ENCODE data around the gene TDRD6. TPM values are rescaled to one million over a fixed set of nuclear protein-coding genes. Genes with fewer than 3 reads are reported as not detected.
"Not testable (repeated sequence)": the region's sequence is repeated elsewhere in the genome, so short reads cannot be mapped to it uniquely, and the experiment has no call there.

The TDRD6 gene
- polyA plus RNA-seq, 3 donors, result 1.6 to 3.8 (median 2.0) TPM

- DNase-seq, result no peak
Measured at GRCh38 chr6:46741482-46741881, 53.8 kb downstream of the TDRD6 start.

- DNase-seq, result no peak
Measured at GRCh38 chr6:46741910-46742309, 54.2 kb downstream of the TDRD6 start.

DNA sequence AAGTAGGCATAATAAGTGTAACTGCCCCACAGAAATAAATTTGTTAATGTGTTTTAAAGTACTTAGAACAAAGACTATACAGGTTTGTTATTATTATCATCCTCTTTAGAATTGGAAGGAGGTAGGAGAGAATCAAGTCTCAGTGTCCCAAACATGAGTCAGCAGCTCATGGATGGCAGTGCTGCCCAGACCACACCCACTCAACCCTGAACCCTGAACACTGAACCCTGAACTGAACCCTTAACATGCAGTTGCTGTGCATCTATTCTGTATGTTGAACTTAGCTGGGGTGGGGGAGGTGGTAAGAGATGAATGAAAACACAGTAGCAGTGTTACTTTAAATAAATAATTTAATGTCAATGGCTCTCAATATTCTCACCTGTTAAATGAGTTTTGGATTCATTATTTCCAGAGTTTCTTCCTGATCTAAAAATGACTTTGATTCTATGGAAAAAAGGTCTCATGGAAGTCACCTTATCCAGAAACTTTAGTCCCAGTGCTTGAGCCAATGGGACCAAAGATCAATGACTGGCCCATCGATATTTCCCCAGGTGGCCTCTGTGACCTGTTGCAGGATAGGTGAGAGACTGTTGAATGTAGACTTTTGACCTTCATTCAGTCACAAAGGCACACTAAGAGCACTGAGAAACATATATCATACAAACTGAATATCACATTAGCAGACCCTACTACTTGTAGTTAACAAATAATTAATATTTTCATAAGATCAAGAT is 55.9 kb downstream of the TDRD6 start:
- DNase-seq, result no peak

- DNase-seq, result not testable (repeated sequence)
Measured at GRCh38 chr6:46744159-46744725, 56.6 kb downstream of the TDRD6 start.

DNA sequence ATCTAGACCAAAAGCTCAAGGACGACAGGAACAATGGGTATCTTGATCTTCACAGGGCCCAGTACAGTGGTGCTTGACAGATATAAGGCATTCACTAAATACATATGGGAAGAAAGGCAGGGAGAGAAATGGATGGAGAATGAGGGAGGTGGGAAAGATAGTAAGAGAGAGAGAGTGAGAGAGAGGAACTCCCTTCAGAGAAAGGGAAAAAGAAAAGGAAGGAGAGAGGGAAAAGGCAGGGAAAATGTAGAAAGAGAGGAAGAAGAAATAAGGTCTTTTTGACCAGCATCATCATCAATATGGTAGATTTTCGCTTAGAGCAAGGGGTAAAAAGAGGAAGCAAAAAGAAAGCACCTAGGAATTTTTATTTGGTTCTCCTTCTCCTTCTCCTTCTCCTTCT is 58.3 kb downstream of the TDRD6 start:
- no peak for DNase-seq

GRCh38 chr6:46746696-46747095 is 59.0 kb downstream of the TDRD6 start, which contains the start of gene ANKRD66:
ANKRD66 (plus strand) TSS chr6:46746933; CDS start chr6:46751949, 5,016 bp downstream.
- DNase-seq, result peak; percentile 31

- DNase-seq, result no peak
Measured at GRCh38 chr6:46748940-46749503, 61.3 kb downstream of the TDRD6 start.

DNA sequence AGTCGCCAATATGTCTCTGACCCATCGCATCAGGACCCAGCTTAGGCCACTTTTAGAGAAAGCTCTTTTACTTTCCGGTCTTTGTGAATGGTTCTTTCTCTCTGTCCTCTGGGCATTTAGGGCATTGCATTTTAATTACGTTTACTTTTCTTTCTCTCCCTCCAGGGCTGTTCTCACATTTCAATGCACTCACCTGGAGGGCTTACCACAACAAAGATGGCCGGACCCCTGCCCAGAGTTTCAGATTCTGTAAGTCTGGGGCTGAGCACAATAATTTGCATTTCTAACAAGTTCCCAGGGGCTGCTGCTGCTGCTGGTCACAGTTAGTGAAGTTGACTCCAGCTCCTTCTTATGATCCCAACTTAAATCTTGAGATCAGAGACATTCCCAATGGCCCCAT is 62.0 kb downstream of the TDRD6 start:
- no peak for DNase-seq

DNA sequence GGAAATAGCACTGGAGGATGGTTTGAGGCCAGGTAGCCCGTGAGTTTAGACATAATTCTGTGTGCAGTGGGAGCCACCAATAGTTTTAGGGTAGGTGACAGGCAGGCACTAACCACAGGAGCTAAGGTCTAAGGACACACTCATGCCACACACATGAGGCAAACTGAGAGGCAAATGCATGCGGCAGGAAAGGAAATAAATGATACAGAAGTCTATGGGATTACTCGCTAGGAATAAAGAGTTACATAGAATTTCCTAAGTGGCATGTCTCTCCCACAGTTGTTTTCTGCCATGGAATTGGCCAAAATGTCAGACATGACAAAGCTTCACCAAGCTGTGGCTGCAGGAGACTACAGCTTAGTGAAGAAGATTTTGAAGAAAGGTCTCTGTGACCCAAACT is 64.0 kb downstream of the TDRD6 start:
- no peak for DNase-seq

Other genes starting within 250 kb of the TDRD6 start
- 10 to 100 TPM; 14.8 to 22.4 (median 22.4) TPM for gene RCAN2, start 196.4 kb upstream of the TDRD6 start, polyA plus RNA-seq (ENCODE audit: insufficient read length in 3 of 3)
- gene CYP39A1, start 35.1 kb upstream of the TDRD6 start, polyA plus RNA-seq (ENCODE audit: insufficient read length in 3 of 3), result 1 to 10 TPM; 6.3 to 8.1 (median 7.5) TPM
- gene SLC25A27, start 34.9 kb upstream of the TDRD6 start, polyA plus RNA-seq (ENCODE audit: insufficient read length in 3 of 3), result 10 to 100 TPM; 29.1 to 75.2 (median 59.1) TPM
- 1 to 10 TPM; 2.4 to 3.2 (median 2.7) TPM for gene PLA2G7, start 47.5 kb downstream of the TDRD6 start, polyA plus RNA-seq (ENCODE audit: insufficient read length in 3 of 3)
- gene ANKRD66, start 59.0 kb downstream of the TDRD6 start, polyA plus RNA-seq (ENCODE audit: insufficient read length in 3 of 3), result not detected
- gene MEP1A, start 105.5 kb downstream of the TDRD6 start, polyA plus RNA-seq (ENCODE audit: insufficient read length in 3 of 3), result not detected
- gene ADGRF5, start 234.1 kb downstream of the TDRD6 start, polyA plus RNA-seq (ENCODE audit: insufficient read length in 3 of 3), result 10 to 100 TPM; 24.4 to 29.2 (median 24.6) TPM